Loucy (cell line): ENCODE data around the gene OR1N2.

Source experiments
- H2AFZ ChIP-seq: fragments of 200-600 bp; sonication (generic); 2 replicates; pipeline ENCODE4 v1.6.0; 2016; ENCODE audit warnings: antibody characterized with exemption, mild to moderate bottlenecking, low read length, moderate library complexity
- H3F3A ChIP-seq: fragments of 200-600 bp; 2 replicates; pipeline ENCODE4 v1.6.0; 2016; ENCODE audit warnings: antibody characterized with exemption, low read depth, mild to moderate bottlenecking
- H3K27me3 ChIP-seq: fragments of 200-600 bp; sonication (generic); 2 replicates; pipeline ENCODE4 v1.6.1; 2014; ENCODE audit warnings: low read length, mild to moderate bottlenecking; ENCODE audit not compliant: insufficient read depth, poor library complexity, severe bottlenecking
- H3K36me3 ChIP-seq: fragments of 200-600 bp; sonication (generic); 2 replicates; pipeline ENCODE4 v1.6.1; 2016; ENCODE audit warnings: low read length; ENCODE audit not compliant: insufficient read depth
- H3K4me1 ChIP-seq: fragments of 200-600 bp; sonication (generic); 2 replicates; pipeline ENCODE4 v1.5.1; 2014; ENCODE audit warnings: low read length, mild to moderate bottlenecking; ENCODE audit not compliant: insufficient read depth, poor library complexity, severe bottlenecking
- H3K4me2 ChIP-seq: fragments of 200-600 bp; sonication (generic); 2 replicates; pipeline ENCODE4 v1.6.0; 2014; ENCODE audit warnings: antibody characterized with exemption, low read length, low read depth, mild to moderate bottlenecking; ENCODE audit not compliant: poor library complexity, severe bottlenecking
- H3K4me3 ChIP-seq: fragments of 200-600 bp; sonication (generic); 2 replicates; pipeline ENCODE4 v1.5.1; 2014; ENCODE audit warnings: low read length, mild to moderate bottlenecking, mixed read lengths; ENCODE audit not compliant: poor library complexity, severe bottlenecking
- H3K79me2 ChIP-seq: fragments of 200-600 bp; sonication (generic); 2 replicates; pipeline ENCODE4 v1.6.1; 2014; ENCODE audit warnings: low read length; ENCODE audit not compliant: insufficient read depth
- H3K9ac ChIP-seq: fragments of 200-600 bp; sonication (generic); 2 replicates; pipeline ENCODE4 v1.6.0; 2014; ENCODE audit warnings: mild to moderate bottlenecking, low read depth, low read length, moderate library complexity; ENCODE audit not compliant: poor library complexity, severe bottlenecking
- H3K9me2 ChIP-seq: fragments of 200-600 bp; sonication (generic); replicated peaks from 2 replicates; pipeline ENCODE4 v1.6.1; 2016; ENCODE audit warnings: low read depth, low read length, mixed read lengths
- H3K9me3 ChIP-seq: fragments of 200-600 bp; sonication (generic); 2 replicates; pipeline ENCODE4 v1.6.1; 2014; ENCODE audit warnings: mild to moderate bottlenecking, antibody characterized with exemption, low read length, low read depth; ENCODE audit not compliant: insufficient read depth
- H4K20me1 ChIP-seq: fragments of 200-600 bp; sonication (generic); 2 replicates; pipeline ENCODE4 v1.6.0; 2014; ENCODE audit warnings: antibody characterized with exemption, low read length, mild to moderate bottlenecking; ENCODE audit not compliant: insufficient read depth, poor library complexity, severe bottlenecking
- CTCF ChIP-seq: fragments of 200-600 bp; sonication (generic); conservative IDR thresholded peaks from 2 replicates; pipeline ENCODE4 v1.5.1; 2014; ENCODE audit warnings: mild to moderate bottlenecking, antibody characterized with exemption, low read length
- EZH2phosphoT487 ChIP-seq: fragments of 200-600 bp; IDR thresholded peaks from 2 replicates; pipeline ENCODE4 v1.6.1; 2018; ENCODE audit warnings: antibody characterized with exemption, mild to moderate bottlenecking, moderate library complexity, borderline replicate concordance

The OR1N2 gene

GRCh38 chr9:122552812-122553211 is at the start of gene OR1N2:
Gene OR1N2 (plus strand): TSS chr9:122553112. CDS start chr9:122553212, 100 bp downstream.
- H3K36me3 ChIP-seq, result no peaks in the 10 kb centered on the region
- peaks cover 8% of the 10 kb centered on the region for H3K27me3 ChIP-seq
- no peak within 1 kb of the TSS for H2AFZ ChIP-seq
- no peak within 1 kb of the TSS for H3K9ac ChIP-seq
- TF ChIP-seq EZH2phosphoT487 (no peak), CTCF (no peak)
- no peaks in the 10 kb centered on the region for H4K20me1 ChIP-seq
- H3K9me3 ChIP-seq, result no peaks in the 10 kb centered on the region
- H3K4me1 ChIP-seq, result no peaks in the 10 kb centered on the region
- H3K4me2 ChIP-seq, result no peak within 1 kb of the TSS
- no peak within 1 kb of the TSS for H3K4me3 ChIP-seq
- H3K79me2 ChIP-seq, result no peaks in the 10 kb centered on the region
- no peaks in the 10 kb centered on the region for H3F3A ChIP-seq
- no peaks in the 10 kb centered on the region for H3K9me2 ChIP-seq

- no peak for TF ChIP-seq EZH2phosphoT487
- no peak for TF ChIP-seq CTCF
- H2AFZ ChIP-seq, result no peak overlapping the region
- no peaks in the 10 kb centered on the region for H3K27me3 ChIP-seq
- no peak overlapping the region for H3K4me2 ChIP-seq
- no peaks in the 10 kb centered on the region for H3F3A ChIP-seq
- no peak overlapping the region for H3K9ac ChIP-seq
- no peaks in the 10 kb centered on the region for H3K36me3 ChIP-seq
- no peaks in the 10 kb centered on the region for H4K20me1 ChIP-seq
- no peaks in the 10 kb centered on the region for H3K79me2 ChIP-seq
- H3K4me1 ChIP-seq, result no peaks in the 10 kb centered on the region
- H3K4me3 ChIP-seq, result no peak overlapping the region
- H3K9me2 ChIP-seq, result no peaks in the 10 kb centered on the region
- H3K9me3 ChIP-seq, result no peaks in the 10 kb centered on the region
These were observed 45.9 kb upstream of the OR1N2 start for GRCh38 chr9:122506964-122507363.

GRCh38 chr9:122510502-122510901 is 42.4 kb upstream of the OR1N2 start, which contains the start of gene OR1J2:
Gene OR1J2 (plus strand): TSS chr9:122510802. CDS start chr9:122510802, 0 bp downstream.
- TF ChIP-seq EZH2phosphoT487 (no peak), CTCF (no peak)
- H3K4me3 ChIP-seq, result no peak within 1 kb of the TSS
- no peak within 1 kb of the TSS for H3K4me2 ChIP-seq
- no peak within 1 kb of the TSS for H3K9ac ChIP-seq
- no peaks in the 10 kb centered on the region for H3K9me3 ChIP-seq
- no peaks in the 10 kb centered on the region for H3K4me1 ChIP-seq
- H3K36me3 ChIP-seq, result no peaks in the 10 kb centered on the region
- no peaks in the 10 kb centered on the region for H4K20me1 ChIP-seq
- no peaks in the 10 kb centered on the region for H3F3A ChIP-seq
- no peaks in the 10 kb centered on the region for H3K27me3 ChIP-seq
- H3K9me2 ChIP-seq, result no peaks in the 10 kb centered on the region
- H2AFZ ChIP-seq, result no peak within 1 kb of the TSS
- H3K79me2 ChIP-seq, result no peaks in the 10 kb centered on the region
